IPS-18a (cell line): ENCODE results near the gene MYO18A.

ENCODE experiments used
- H3K27ac ChIP-seq: one replicate; pipeline ENCODE4 v1.5.1; 2013; ENCODE audit warnings: low read length
- H3K27me3 ChIP-seq: one replicate; pipeline ENCODE4 v1.6.1; 2013; ENCODE audit warnings: mild to moderate bottlenecking, low read length; ENCODE audit not compliant: control insufficient read depth, insufficient read depth
- H3K36me3 ChIP-seq: one replicate; pipeline ENCODE4 v1.6.1; 2013; ENCODE audit warnings: low read depth, low read length; ENCODE audit not compliant: control insufficient read depth
- H3K4me1 ChIP-seq: one replicate; pipeline ENCODE4 v1.6.1; 2013; ENCODE audit warnings: low read depth, low read length; ENCODE audit not compliant: control insufficient read depth
- H3K4me3 ChIP-seq: one replicate; pipeline ENCODE4 v1.5.1; 2013; ENCODE audit warnings: low read length
- H3K9ac ChIP-seq: one replicate; pipeline ENCODE4 v1.6.1; 2013; ENCODE audit warnings: mild to moderate bottlenecking, low read length, moderate library complexity
- H3K9me3 ChIP-seq: one replicate; pipeline ENCODE4 v1.6.1; 2013; ENCODE audit warnings: low read depth, low read length; ENCODE audit not compliant: control insufficient read depth

MYO18A gene

GRCh38 chr17:29063992-29064391 lies 116.2 kb downstream of the MYO18A start:
- H3K36me3 ChIP-seq: no peaks in the 10 kb centered on the region
- no peaks in the 10 kb centered on the region for H3K9me3 ChIP-seq
- no peak overlapping the region for H3K9ac ChIP-seq
- H3K4me3 ChIP-seq: no peak overlapping the region
- peaks cover 34% of the 10 kb centered on the region for H3K4me1 ChIP-seq
- no peak overlapping the region for H3K27ac ChIP-seq
- H3K27me3 ChIP-seq: no peaks in the 10 kb centered on the region

GRCh38 chr17:29062215-29062614 lies 118.0 kb downstream of the MYO18A start:
- H3K4me1 ChIP-seq: peaks cover 34% of the 10 kb centered on the region
- H3K36me3 ChIP-seq: no peaks in the 10 kb centered on the region
- H3K9me3 ChIP-seq: no peaks in the 10 kb centered on the region
- H3K27me3 ChIP-seq: no peaks in the 10 kb centered on the region
- no peak overlapping the region for H3K4me3 ChIP-seq
- no peak overlapping the region for H3K9ac ChIP-seq
- no peak overlapping the region for H3K27ac ChIP-seq

- Histone ChIP-seq H3K27me3 (no peaks in the 10 kb centered on the region), H3K36me3 (no peaks in the 10 kb centered on the region), H3K4me1 (peaks cover 29% of the 10 kb centered on the region), H3K4me3 (no peak overlapping the region), H3K9me3 (no peaks in the 10 kb centered on the region), H3K9ac (no peak overlapping the region), H3K27ac (no peak overlapping the region)
Observed at GRCh38 chr17:29061036-29061435, 119.2 kb downstream of the MYO18A start.

DNA sequence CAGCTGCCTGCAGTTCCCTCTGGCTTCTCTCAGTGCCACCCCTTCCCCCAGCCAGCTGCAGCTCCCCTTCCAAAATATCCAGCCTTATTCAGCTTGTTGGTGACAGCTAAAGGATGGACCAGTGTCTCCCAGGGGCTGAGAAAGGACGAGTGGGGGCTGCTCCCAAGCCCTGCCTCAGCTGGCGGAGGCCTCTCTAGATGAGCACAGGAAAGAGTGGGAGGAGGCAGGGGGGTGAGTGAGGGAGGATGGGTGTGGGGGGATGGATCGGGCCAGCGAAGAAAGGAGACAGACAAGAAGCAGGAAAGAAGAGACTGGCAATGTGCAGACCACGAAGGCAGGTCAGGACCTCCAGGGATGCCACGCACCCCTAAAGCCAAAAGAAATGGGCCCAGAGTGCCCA lies 119.7 kb downstream of the MYO18A start:
- Histone ChIP-seq H3K9ac (no peak overlapping the region), H3K27ac (no peak overlapping the region), H3K4me3 (no peak overlapping the region), H3K36me3 (no peaks in the 10 kb centered on the region), H3K27me3 (no peaks in the 10 kb centered on the region), H3K9me3 (no peaks in the 10 kb centered on the region), H3K4me1 (peaks cover 29% of the 10 kb centered on the region)

GRCh38 chr17:29059281-29059680 lies 120.9 kb downstream of the MYO18A start:
- no peak overlapping the region for H3K27ac ChIP-seq

DNA sequence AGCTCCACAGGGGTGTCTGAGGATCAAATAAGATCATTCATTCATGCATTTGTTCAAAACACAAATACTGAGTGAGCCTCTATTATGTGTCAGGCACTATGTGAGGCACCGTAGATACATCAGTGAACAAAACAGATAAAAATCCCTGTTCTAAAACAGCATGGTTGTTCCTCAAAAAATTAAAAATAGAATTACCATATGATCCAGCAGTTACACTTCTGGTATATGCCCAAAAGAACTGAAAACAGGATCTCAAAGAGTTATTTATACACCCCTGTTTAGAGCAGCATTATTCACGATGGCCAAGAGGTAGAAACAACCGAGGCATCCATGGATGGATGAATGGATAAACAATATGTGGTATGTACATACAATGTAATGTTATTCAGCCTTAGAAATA lies 121.8 kb downstream of the MYO18A start:
- no peaks in the 10 kb centered on the region for H3K27me3 ChIP-seq
- no peak overlapping the region for H3K4me3 ChIP-seq
- H3K9ac ChIP-seq: no peak overlapping the region
- peaks cover 29% of the 10 kb centered on the region for H3K4me1 ChIP-seq
- H3K27ac ChIP-seq: no peak overlapping the region
- no peaks in the 10 kb centered on the region for H3K9me3 ChIP-seq
- H3K36me3 ChIP-seq: no peaks in the 10 kb centered on the region

More at GRCh38 chr17:29059281-29059680, 120.9 kb downstream of the MYO18A start:
- H3K4me3 ChIP-seq: no peak overlapping the region
- no peaks in the 10 kb centered on the region for H3K9me3 ChIP-seq
- peaks cover 29% of the 10 kb centered on the region for H3K4me1 ChIP-seq
- H3K9ac ChIP-seq: no peak overlapping the region
- H3K27me3 ChIP-seq: no peaks in the 10 kb centered on the region
- H3K36me3 ChIP-seq: no peaks in the 10 kb centered on the region

GRCh38 chr17:29057361-29057760 lies 122.8 kb downstream of the MYO18A start:
- H3K4me3 ChIP-seq: no peak overlapping the region
- no peaks in the 10 kb centered on the region for H3K36me3 ChIP-seq
- no peaks in the 10 kb centered on the region for H3K27me3 ChIP-seq
- peaks cover 22% of the 10 kb centered on the region for H3K4me1 ChIP-seq
- no peak overlapping the region for H3K27ac ChIP-seq
- no peak overlapping the region for H3K9ac ChIP-seq
- H3K9me3 ChIP-seq: no peaks in the 10 kb centered on the region

GRCh38 chr17:29054835-29055234 lies 125.4 kb downstream of the MYO18A start:
- Histone ChIP-seq H3K9me3 (no peaks in the 10 kb centered on the region), H3K4me3 (no peak overlapping the region), H3K27ac (no peak overlapping the region), H3K4me1 (no peaks in the 10 kb centered on the region), H3K36me3 (no peaks in the 10 kb centered on the region), H3K9ac (no peak overlapping the region), H3K27me3 (no peaks in the 10 kb centered on the region)

DNA sequence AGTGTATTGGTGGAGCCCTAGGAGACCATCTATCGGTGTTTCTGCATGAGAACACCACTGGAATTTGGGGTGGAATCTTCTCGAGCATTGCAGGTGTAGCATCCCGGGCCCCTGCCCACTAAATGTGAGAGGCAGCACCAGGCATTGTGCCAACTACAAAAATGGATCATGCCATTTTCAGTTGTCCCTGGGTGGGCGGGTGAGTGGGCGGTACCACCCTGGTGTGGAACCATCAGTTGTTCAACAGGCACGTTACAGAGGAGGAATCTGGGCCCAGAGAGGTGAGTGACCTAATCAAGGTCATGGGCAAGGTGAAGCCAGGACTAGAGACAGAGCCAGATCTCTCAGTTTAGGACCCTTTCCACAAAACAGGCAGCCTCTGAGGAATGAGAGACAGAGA lies 128.5 kb downstream of the MYO18A start:
- Histone ChIP-seq H3K4me3 (no peak overlapping the region), H3K9me3 (no peaks in the 10 kb centered on the region), H3K27me3 (no peaks in the 10 kb centered on the region), H3K9ac (no peak overlapping the region), H3K4me1 (peaks cover 10% of the 10 kb centered on the region), H3K27ac (no peak overlapping the region), H3K36me3 (peaks cover 3% of the 10 kb centered on the region)

DNA sequence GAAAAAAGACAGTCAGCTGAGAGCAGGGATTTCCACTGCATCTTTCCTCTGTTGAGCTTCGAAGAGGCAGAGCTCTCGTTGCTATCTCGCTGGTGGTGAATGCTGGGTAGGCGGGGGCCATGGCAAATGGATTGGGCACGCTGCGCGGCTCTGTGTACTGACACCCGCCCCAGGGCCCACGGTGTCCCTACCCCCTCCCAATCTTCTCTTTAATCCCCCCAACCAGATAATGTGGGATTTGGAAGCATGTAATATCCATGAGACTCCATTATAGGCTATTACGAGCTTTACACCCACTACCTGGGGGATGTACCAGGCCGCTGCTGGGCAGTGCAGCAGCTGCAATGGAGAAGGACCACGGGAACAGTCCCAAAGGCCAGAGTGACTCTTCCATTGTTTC lies 129.0 kb downstream of the MYO18A start:
- no peaks in the 10 kb centered on the region for H3K27me3 ChIP-seq
- no peak overlapping the region for H3K9ac ChIP-seq
- H3K4me1 ChIP-seq: peaks cover 10% of the 10 kb centered on the region
- no peaks in the 10 kb centered on the region for H3K9me3 ChIP-seq
- H3K4me3 ChIP-seq: no peak overlapping the region
- H3K27ac ChIP-seq: no peak overlapping the region
- H3K36me3 ChIP-seq: peaks cover 3% of the 10 kb centered on the region

DNA sequence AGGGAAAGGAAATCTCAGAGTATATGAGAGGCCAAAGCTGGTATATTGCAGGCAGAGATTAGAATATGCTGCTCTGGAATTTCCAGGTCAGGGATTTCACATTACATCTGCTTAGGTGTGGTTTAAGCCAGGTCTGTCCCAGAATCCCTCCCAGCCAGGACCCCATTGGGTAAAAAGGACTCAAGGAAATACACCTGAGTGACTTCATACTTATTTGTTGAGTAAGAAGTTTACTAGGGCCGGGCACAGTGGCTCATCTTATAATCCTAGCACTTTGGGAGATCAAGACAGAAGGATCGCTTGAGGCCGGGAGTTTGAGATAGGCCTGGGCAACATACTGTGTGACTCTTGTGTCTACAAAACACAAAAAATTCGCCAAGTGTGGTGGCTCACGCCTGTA lies 130.0 kb downstream of the MYO18A start:
- Histone ChIP-seq H3K27me3 (no peaks in the 10 kb centered on the region), H3K4me3 (no peak overlapping the region), H3K27ac (no peak overlapping the region), H3K9ac (no peak overlapping the region), H3K4me1 (peaks cover 10% of the 10 kb centered on the region), H3K9me3 (no peaks in the 10 kb centered on the region), H3K36me3 (peaks cover 6% of the 10 kb centered on the region)

DNA sequence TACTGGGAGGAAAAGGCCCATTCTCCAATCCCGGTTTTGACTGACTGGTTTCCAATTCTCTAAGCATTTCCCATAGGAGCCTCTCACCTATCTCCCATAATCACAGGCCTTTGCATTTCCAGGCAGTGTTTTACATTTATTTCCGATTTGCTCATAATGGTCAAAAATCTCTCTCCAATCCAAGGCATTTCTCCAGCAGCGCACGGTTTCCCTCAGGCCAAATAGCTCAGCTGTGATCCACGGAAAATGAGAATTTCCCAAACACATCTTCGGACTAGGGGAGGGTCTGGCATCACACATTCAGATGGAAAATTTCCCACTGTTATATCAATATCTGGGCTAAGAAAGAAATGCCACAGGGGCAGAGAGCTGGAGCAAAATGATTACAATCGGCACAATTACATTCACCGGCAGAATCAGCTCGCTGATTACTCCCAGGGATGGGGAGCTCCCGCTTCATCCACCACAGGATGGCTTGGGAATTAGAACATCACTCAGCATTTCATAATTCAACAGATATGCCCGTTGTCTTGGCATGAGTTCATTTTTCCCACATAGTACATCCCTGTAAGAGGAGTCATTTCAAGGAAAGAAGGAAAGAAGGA lies 130.6 kb downstream of the MYO18A start:
- Histone ChIP-seq H3K9me3 (no peaks in the 10 kb centered on the region), H3K27ac (no peak overlapping the region), H3K27me3 (no peaks in the 10 kb centered on the region), H3K4me3 (no peak overlapping the region), H3K36me3 (peaks cover 6% of the 10 kb centered on the region), H3K9ac (no peak overlapping the region), H3K4me1 (peaks cover 10% of the 10 kb centered on the region)
